Mucosa of descending colon (tissue), 3 donors: Measurements from ENCODE around the gene ALDH3A1. TPM values are rescaled to one million over a fixed set of nuclear protein-coding genes. Genes with fewer than 3 reads are reported as not detected.

Source experiments
- ATAC-seq: fragments of 200-7000 bp; cut with Tn5 transposase; one replicate; pipeline ENCODE4 v1.9.1; 2020; ENCODE audit warnings: mild to moderate bottlenecking, moderate library complexity
- DNase-seq, 3 donors: peaks; one replicate each; pipeline ENCODE4 v3.0.0-alpha.2; 2020
- H3K36me3 ChIP-seq: fragments of 200-600 bp; one replicate; pipeline ENCODE4 v1.8.0; 2021; ENCODE audit warnings: low read depth, mild to moderate bottlenecking
- H3K4me1 ChIP-seq: fragments of 200-600 bp; one replicate; pipeline ENCODE4 v1.8.0; 2021; ENCODE audit warnings: low read depth, mild to moderate bottlenecking
- H3K4me3 ChIP-seq: fragments of 200-600 bp; one replicate; pipeline ENCODE4 v1.8.0; 2021; ENCODE audit warnings: mild to moderate bottlenecking
- H3K9me3 ChIP-seq: fragments of 200-600 bp; one replicate; pipeline ENCODE4 v1.8.0; 2021; ENCODE audit warnings: mild to moderate bottlenecking
- CTCF ChIP-seq: fragments of 200-600 bp; IDR thresholded peaks from one replicate; pipeline ENCODE4 v1.8.0; 2022; ENCODE audit warnings: antibody characterized with exemption, mild to moderate bottlenecking
- intact Hi-C, 2 donors: fragments of 100-400 bp; cut with DNase I in 1 of 2; cut with micrococcal nuclease in 1 of 2; formaldehyde crosslinking; loops; one replicate each; pipeline versions ENCODE4 v1.11.0 to v1.11.1; 2022; cut with DNase I, micrococcal nuclease
- total RNA-seq, 3 donors: library from RNA; stranded (reverse); fragmentation: NEBNext Ultra II Directional in 2 of 3; extraction: Animal tissue kit (Norgen Biotek cat#: 25700) in 2 of 3; gene quantifications; one replicate each; pipeline versions ENCODE4 v1.2.1 to v1.2.4, GENCODE V29; 2021 to 2023
- donor health status: DM: no; HTN: no; CAD: no; lungs with moderate emphysema.
- donor health status: DM: no; HTN: no; CAD: no.
- donor health status: DM: no; HTN: yes; CAD: no.

ALDH3A1 gene
- total RNA-seq, 3 donors from 2014 or later: 0.60 to 5.9 (median 3.1) TPM

GRCh38 chr17:19741832-19742457 is 6.2 kb downstream of the ALDH3A1 start:
- ATAC-seq: no peak
- intact Hi-C loops: no loop called here

GRCh38 chr17:19740933-19741332 is 7.2 kb downstream of the ALDH3A1 start:
- peak in 1 of 3 donors; percentile 29 for DNase-seq
- H3K9me3 ChIP-seq: no peaks in the 10 kb centered on the region
- no peaks in the 10 kb centered on the region for H3K36me3 ChIP-seq
- peaks cover 8% of the 10 kb centered on the region for H3K4me1 ChIP-seq
- no peak for ATAC-seq
- intact Hi-C loops: no loop called here
- H3K4me3 ChIP-seq: no peak overlapping the region
- no peak for TF ChIP-seq CTCF

More at GRCh38 chr17:19741832-19742457, 6.2 kb downstream of the ALDH3A1 start:
- no peak for DNase-seq
- peaks cover 10% of the 10 kb centered on the region for H3K4me1 ChIP-seq
- H3K4me3 ChIP-seq: no peak overlapping the region
- TF ChIP-seq CTCF: no peak
- no peaks in the 10 kb centered on the region for H3K9me3 ChIP-seq
- H3K36me3 ChIP-seq: no peaks in the 10 kb centered on the region

GRCh38 chr17:19739241-19740201 is 8.6 kb downstream of the ALDH3A1 start:
- DNase-seq (peak in 1 of 3 donors; percentile 29), ATAC-seq (no peak)
- Histone ChIP-seq H3K36me3 (no peaks in the 10 kb centered on the region), H3K4me3 (no peak overlapping the region), H3K9me3 (no peaks in the 10 kb centered on the region), H3K4me1 (no peaks in the 10 kb centered on the region)
- no peak for TF ChIP-seq CTCF
- intact Hi-C loops: no loop called here

GRCh38 chr17:19738757-19739156 is 9.3 kb downstream of the ALDH3A1 start:
- Histone ChIP-seq H3K9me3 (no peaks in the 10 kb centered on the region), H3K4me3 (no peak overlapping the region), H3K36me3 (no peaks in the 10 kb centered on the region), H3K4me1 (no peaks in the 10 kb centered on the region)
- DNase-seq (no peak), ATAC-seq (no peak)
- intact Hi-C loops: no loop called here
- no peak for TF ChIP-seq CTCF

GRCh38 chr17:19738073-19738449 is 10.0 kb downstream of the ALDH3A1 start:
- intact Hi-C loops: no loop called here
- Histone ChIP-seq H3K4me3 (no peak overlapping the region), H3K4me1 (no peaks in the 10 kb centered on the region), H3K36me3 (no peaks in the 10 kb centered on the region), H3K9me3 (no peaks in the 10 kb centered on the region)
- ATAC-seq: no peak
- DNase-seq: no peak
- TF ChIP-seq CTCF: no peak
